Measurements from ENCODE around the gene CUL7.
"Not testable (repeated sequence)": the region's sequence is repeated elsewhere in the genome, so short reads cannot be mapped to it uniquely, and the experiment has no call there.

CUL7 gene

DNA sequence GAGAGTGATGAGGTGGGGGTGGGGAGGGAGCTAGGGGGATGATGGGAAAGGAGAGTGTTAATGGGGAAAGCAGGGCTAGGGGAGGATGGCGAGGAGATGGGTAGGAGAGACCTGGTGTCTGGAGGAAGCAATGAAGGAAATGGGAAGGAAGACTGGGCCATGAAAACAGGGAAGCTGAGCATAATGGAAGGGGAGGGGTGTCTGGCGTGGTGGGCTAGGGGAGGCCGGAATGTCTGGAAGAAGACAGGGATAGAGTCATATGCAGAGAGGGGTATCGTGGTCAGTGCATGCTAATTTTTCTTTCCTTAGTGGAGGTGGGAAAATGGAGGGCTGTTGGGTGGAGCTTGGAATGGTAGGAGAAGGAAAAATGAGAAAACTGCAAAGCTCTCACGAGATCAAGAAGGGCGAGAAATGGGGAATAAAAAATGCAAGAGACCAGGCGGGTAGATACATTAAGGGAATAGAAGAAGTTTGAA lies 39.2 kb downstream of the CUL7 start:
- DNase-seq (ENCODE audit: low spot score), result no peak

DNA sequence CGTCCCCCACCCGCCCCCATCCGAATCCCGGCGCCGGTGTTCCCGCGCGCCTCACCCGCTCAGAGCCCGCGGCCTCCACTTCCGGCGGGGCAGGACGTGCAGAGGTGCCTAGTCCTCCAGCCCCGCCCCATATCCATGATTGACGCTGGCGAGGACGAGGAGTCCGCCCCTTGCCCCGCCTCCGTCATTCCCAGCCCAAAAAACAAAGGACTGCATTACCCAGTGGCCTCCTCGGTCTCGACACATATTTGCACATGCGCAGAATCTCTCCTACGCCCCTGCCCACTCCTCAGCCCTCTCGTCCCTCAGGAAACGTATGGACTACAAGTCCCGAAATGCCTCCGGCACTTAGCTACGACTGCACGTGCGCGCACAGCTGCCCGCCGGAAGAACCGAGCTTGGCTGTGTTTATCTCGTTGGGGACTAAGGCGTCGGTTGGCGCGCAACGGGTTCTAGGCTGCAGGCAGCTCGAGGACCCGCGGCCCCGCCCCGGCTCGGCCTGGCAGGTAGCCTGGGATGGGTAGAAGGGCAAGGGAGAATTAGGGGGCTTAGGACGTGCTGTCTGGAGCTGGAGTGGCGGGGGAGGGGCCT lies 39.7 kb downstream of the CUL7 start, which contains the start of the genes KLHDC3 and MEA1:
TSS of gene KLHDC3 (plus strand) at position 407 of the 591 bp plus-strand sequence. CDS start 2,944 bp downstream, outside the sequence.
TSS of gene MEA1 (minus strand) at position 104 of the 591 bp plus-strand sequence. CDS start 133 bp downstream, outside the sequence.
- peak; percentile 99 for DNase-seq (ENCODE audit: low spot score)

DNA sequence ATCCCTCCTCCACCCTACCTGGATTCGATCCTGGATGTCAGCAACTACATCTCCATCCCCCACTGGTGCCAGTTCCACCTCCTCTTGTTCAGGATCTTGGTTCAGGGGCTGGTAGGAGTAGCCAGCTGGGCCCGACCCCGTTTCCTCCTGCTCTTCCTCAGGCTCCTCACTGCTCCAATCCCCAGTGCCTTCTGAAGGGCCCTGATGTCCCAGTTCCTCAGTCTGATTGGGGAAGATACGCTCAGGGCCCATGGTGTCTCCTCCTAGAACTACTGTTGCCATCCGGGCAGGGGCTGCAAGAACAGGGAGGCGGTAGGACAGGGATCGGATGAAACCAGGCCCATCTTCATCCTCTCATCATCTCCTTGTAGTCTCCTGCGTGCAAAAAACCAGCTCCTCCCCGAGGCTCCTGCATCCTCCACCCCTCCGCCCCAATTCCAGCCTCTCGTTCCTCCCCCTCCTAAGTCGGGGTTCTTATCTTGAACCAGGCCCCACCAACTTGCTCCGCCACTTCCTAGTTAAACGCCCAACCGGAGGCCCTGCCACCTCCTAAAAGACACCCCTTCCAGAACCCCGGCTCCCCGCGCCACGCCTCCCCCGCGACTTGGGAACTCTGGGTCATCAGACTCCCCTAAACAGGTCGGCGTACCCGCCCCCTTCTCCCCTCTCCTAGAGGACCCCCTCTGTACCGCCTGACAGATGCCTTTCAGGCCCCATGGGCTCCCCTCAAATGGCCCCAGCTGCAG lies 40.4 kb downstream of the CUL7 start:
- no peak for DNase-seq (ENCODE audit: low spot score)

DNA sequence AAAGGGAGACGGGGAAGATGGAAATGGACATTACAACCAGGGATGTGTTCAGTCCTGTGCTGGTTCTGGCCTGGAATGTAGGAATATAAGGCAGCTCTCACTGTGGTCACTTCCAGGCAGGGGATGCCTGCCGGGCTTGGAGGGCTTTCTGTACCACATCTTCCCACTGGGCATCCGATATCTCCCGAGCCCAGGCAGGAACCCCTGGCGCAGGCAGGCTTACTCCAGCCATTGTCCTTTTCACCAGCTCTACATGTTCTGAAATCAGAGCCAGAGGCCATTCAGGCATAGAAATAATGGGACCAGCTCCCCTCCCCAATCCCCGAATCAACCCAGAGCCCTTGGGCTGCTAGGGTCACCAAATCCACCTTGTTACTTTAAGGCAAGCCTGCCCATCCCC lies 41.3 kb downstream of the CUL7 start:
- DNase-seq (ENCODE audit: low spot score), result no peak

DNA sequence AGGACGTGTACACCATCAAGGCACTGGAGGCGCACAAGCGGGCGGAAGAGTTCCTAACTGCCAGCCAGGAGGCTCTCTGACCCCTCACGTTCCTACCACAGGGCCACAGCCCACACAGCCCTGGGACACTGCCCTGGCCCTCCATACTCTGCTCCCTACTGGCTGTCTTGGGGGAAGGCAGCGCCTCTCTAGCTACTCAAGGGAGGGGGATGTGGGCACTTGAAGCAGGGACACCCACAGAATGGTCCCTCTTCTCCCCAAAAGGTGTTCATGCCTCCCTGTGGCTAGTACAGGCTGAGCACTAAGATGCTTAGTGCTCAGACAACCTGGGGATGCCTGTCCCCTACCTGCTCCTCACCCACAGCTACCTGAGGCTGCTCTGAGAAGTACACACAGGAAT lies 42.4 kb downstream of the CUL7 start:
- DNase-seq (ENCODE audit: low spot score), result no peak

DNA sequence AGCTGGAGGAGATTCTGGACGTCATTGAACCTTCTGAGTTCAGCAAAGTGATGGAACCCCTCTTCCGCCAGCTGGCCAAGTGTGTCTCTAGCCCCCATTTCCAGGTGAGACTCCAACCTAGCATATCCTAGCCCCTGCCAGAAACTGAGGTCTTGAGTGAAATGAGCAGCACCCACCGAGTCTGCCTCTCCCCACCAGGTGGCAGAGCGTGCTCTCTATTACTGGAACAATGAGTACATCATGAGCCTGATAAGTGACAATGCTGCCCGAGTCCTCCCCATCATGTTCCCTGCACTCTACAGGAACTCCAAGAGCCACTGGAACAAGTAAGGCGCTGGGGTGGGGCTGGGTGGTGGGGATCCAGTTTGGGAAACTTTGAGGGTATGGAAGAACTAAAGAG lies 44.5 kb downstream of the CUL7 start:
- DNase-seq (ENCODE audit: low spot score), result peak; percentile 27

DNA sequence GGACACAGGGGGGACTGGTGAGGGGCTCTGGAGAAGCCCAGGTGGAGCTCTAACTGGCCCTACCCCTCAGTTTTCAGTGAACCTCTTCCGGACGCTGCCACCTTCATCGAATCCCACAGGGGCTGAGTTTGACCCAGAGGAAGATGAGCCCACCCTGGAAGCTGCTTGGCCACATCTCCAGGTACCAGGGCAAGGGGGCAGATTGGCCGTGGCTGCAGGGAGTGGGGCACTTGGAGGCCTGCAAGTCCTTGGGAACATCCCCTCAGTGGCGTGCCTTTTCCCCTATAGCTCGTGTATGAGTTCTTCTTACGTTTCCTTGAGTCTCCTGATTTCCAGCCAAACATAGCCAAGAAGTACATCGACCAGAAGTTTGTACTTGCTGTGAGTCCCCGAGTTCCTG lies 46.5 kb downstream of the CUL7 start:
- DNase-seq (ENCODE audit: low spot score), result no peak

DNA sequence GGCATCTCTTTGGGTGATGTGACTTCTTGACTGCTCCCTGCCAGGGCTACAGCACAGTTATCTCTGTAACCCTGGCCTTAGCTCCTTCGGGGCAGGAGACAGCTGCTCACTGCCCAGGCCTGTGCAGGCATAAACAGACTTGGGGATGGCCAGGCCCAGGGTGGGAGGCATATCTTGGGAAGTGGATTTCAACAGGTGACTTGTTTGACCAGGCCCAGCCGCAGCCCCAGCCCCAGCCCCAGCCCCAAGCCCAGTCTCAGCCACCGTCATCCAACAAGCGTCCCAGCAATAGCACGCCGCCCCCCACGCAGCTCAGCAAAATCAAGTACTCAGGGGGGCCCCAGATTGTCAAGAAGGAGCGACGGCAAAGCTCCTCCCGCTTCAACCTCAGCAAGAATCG lies 47.4 kb downstream of the CUL7 start:
- no peak for DNase-seq (ENCODE audit: low spot score)

DNA sequence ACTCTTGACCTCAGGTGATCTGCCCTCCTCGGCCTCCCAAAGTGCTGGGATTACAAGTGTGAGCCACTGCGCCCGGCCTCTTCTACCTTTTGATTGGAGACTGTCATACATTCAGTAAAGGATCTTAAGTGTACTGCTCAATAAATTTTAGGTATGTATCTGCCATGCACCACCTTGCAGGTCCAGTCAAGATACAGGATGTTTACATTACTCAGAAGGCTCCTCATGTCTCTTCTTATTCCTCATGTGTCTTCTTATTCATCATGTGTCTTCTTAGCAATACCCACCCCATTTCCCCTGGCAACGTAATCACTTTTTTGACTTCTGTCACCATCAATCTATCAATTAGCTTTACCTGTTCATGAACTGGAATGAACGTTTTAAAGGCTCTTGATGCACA lies 47.8 kb downstream of the CUL7 start:
- no peak for DNase-seq (ENCODE audit: low spot score)

DNA sequence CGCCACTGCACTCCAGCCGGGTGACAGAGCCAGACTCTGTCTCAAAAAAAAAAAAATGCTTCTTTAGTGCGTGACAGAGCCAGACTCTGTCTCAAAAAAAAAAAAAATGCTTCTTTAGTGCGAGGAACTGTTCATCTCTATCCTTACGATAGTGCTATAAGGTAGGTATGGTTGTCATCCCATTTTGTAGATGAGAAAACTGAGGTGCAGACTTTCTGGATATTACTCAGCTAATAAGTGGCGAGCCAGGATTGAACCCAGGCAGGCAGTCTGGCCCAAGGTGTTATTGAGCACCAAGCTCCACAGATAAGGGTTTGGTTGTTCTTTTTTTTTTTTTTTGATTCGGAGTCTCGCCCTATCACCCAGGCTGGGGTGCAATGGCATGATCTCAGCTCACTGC lies 51.8 kb downstream of the CUL7 start:
- no peak for DNase-seq (ENCODE audit: low spot score)

DNA sequence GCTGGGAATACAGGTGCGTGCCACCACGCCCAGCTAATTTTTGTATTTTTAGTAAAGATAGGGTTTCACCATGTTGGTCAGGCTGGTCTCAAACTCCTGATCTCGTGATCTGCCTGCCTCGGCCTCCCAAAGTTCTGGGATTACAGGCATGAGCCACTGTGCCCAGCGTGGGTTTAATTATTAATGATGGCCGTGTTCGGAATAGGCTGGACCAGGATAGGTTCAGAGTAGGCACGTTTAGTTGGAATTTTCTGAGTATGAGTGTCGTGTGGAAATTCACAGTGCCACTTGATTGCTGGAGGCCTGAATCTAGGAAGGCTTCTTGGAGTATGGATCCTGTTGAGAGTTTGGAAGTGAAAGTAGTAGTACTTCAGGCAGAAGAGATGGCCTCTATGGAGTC lies 55.4 kb downstream of the CUL7 start:
- not testable (repeated sequence) for DNase-seq (ENCODE audit: low spot score)

DNA sequence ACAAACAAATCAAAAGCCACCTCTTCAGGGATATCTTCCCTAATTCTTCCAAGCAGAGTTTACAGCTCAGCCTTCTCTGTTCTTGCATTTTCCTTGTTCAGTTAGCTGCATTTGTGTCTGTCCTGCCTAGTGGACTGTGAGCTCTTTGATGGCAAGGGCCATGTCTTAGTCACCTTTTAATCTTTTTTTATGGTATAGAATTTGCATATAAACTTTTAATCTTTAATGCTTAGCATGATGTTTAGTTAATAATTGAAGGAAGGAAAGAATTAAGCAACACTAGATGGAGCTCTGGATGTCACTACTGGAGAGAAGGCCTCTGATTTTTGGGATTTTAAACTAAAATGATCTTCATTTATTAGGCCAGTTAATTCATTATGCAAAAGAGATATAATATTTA lies 57.1 kb downstream of the CUL7 start:
- DNase-seq (ENCODE audit: low spot score), result peak; percentile 54

DNA sequence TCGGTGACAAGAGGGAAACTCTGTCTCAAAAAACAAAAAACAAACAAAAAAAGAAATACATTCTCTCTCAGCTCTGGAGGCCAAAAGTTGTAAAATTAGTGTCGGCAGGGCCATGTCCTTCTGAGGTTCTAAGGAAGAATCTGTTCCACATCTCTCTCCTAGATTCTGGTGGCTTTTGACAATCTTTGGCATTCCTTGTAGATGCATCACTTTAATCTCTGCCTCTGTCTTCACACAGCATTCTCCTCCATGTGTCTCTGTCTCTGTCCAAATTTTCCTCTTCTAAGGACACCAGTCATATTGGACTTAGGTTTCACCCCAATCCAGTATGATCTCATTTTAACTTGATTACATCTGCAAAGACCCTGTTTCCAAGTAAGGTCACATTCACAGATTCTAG lies 60.2 kb downstream of the CUL7 start:
- no peak for DNase-seq (ENCODE audit: low spot score)

DNA sequence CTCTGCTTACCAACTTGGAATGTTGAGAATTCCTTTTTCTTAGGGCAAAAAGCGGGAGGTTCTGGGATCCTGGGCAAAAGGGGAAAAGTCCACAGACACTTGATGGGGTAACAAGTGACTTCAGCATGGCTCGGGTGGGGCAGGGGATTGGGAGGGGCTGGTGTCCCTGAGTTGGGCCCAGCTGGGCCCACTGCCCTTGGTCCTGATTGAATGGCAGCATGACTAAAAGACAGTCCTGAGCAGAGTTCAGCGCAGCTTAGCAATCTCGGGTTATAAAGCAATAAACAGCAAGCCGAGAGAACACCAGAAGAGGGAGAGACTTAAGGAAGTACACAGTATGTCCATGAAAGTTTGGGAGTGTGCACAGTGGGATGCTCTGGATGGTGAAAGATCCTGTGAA lies 63.7 kb downstream of the CUL7 start:
- DNase-seq (ENCODE audit: low spot score), result no peak

DNA sequence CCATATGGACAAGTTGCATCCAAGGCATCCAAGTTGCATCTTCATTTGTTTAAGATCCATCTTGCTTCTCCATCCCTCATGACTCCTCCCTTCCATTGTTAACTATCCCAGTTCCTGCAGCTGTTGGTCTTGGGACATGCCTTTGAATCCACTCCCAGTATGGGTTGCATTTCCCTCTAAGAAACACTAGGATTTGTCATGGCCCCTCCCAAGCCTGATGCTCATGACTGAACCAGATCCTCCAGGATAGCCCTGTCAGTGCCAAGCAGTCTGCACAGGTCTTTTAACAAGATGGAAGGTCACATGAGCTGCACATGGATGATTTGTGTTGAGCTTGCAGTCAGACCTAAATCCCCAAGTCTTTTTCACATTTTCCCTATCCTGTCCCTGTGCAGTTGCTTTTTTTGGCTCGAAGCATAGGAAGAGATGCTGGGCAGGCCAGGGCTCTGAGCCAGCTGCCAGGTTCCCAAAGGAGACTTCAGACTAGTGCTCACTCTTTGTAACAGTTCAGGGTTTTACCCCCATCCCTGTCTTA lies 65.1 kb downstream of the CUL7 start:
- DNase-seq (ENCODE audit: low spot score), result no peak

Data from SW480 (cell line).